ENCODE measurements around the gene DPYD. TPM values are rescaled to one million over a fixed set of nuclear protein-coding genes. Genes with fewer than 3 reads are reported as not detected.

DPYD gene
- polyA plus RNA-seq, 1 of the 3 experiments (the other 2 are of a cell fraction): 23.0 TPM

- H3K27ac ChIP-seq (ENCODE audit: low read depth in 2 of 2, low read length in 1 of 2): no peak overlapping the region
- no peaks in the 10 kb centered on the region for H3K27me3 ChIP-seq (ENCODE audit: insufficient read depth)
- no peaks in the 10 kb centered on the region for H3K9me2 ChIP-seq
- no peaks in the 10 kb centered on the region for H3K9me3 ChIP-seq
- H3K4me2 ChIP-seq: no peak overlapping the region
- DNase-seq: no peak
- no peaks in the 10 kb centered on the region for H3K79me2 ChIP-seq (ENCODE audit: insufficient read depth)
- H3F3A ChIP-seq (replicated peaks; ENCODE audit: insufficient read depth): peaks cover 6% of the 10 kb centered on the region
- H3K4me3 ChIP-seq (ENCODE audit: low read depth in 2 of 2, low read length in 1 of 2): no peak overlapping the region
- H3K36me3 ChIP-seq (replicated peaks in 1 of 2; ENCODE audit: control insufficient read depth in 1 of 2, insufficient read depth in 2 of 2, low read length in 1 of 2): peaks cover 0 to 5% of the 10 kb centered on the region in 2 experiments
- no peaks in the 10 kb centered on the region for H4K20me1 ChIP-seq (ENCODE audit: insufficient read depth)
- no peak overlapping the region for H3K9ac ChIP-seq
- no peak overlapping the region for H2AFZ ChIP-seq (ENCODE audit: low read depth)
- ChIA-PET CTCF (no interaction called here), POLR2A (no interaction called here)
- no peak for TF ChIP-seq TCF12 (IDR thresholded peaks at IDR 0.05)
- no peak for TF ChIP-seq RAD21 (IDR thresholded peaks at IDR 0.05; ENCODE audit: low read length)
- TF ChIP-seq MEF2A (IDR thresholded peaks at IDR 0.05; ENCODE audit: borderline replicate concordance, low read depth): no peak
- TF ChIP-seq TEAD4 (IDR thresholded peaks at IDR 0.05; ENCODE audit: borderline replicate concordance, insufficient read depth): no peak
- TF ChIP-seq REST (IDR thresholded peaks at IDR 0.05; ENCODE audit: low read depth, low read length): no peak
- TF ChIP-seq ELF1 (IDR thresholded peaks at IDR 0.05): no peak
- no peak for TF ChIP-seq GABPA (IDR thresholded peaks at IDR 0.05; ENCODE audit: low read depth)
- no peak for TF ChIP-seq IRF3 (IDR thresholded peaks at IDR 0.05; ENCODE audit: low read depth, low read length)
- TF ChIP-seq NRF1 (IDR thresholded peaks at IDR 0.05; ENCODE audit: low read depth, low read length): no peak
- TF ChIP-seq TAF1 (IDR thresholded peaks at IDR 0.05; ENCODE audit: borderline replicate concordance, low read depth, low read length): no peak
- TF ChIP-seq EZH2phosphoT487 (IDR thresholded peaks at IDR 0.05; ENCODE audit: borderline replicate concordance, low read depth): no peak
- no peaks in the 10 kb centered on the region for H3K4me1 ChIP-seq (ENCODE audit: control insufficient read depth in 1 of 2, insufficient read depth in 2 of 2, low read depth in 1 of 2, low read length in 1 of 2)
Observed at GRCh38 chr1:97499667-97500066, 421.2 kb downstream of the DPYD start.

- ChIA-PET CTCF (interaction anchor here (1.0 kb wide), 1 partner anchor 18 kb away, joined by 3 read pairs; no protein-coding TSS in a partner anchor), POLR2A (no interaction called here)
- Histone ChIP-seq H3K4me3 (ENCODE audit: low read depth in 2 of 2, low read length in 1 of 2) (no peak overlapping the region), H3K36me3 (replicated peaks in 1 of 2; ENCODE audit: control insufficient read depth in 1 of 2, insufficient read depth in 2 of 2, low read length in 1 of 2) (peaks cover 0 to 29% of the 10 kb centered on the region in 2 experiments), H3K79me2 (ENCODE audit: insufficient read depth) (peaks cover 4% of the 10 kb centered on the region; the same call in 1 of the 2 replicates), H3K4me2 (no peak overlapping the region), H3K27ac (ENCODE audit: low read depth in 2 of 2, low read length in 1 of 2) (no peak overlapping the region), H2AFZ (ENCODE audit: low read depth) (no peak overlapping the region), H3K4me1 (ENCODE audit: control insufficient read depth in 1 of 2, insufficient read depth in 2 of 2, low read depth in 1 of 2, low read length in 1 of 2) (no peaks in the 10 kb centered on the region), H3K9ac (no peak overlapping the region), H3F3A (replicated peaks; ENCODE audit: insufficient read depth) (no peaks in the 10 kb centered on the region), H3K27me3 (ENCODE audit: insufficient read depth) (no peaks in the 10 kb centered on the region), H3K9me3 (no peaks in the 10 kb centered on the region), H4K20me1 (ENCODE audit: insufficient read depth) (no peaks in the 10 kb centered on the region), H3K9me2 (no peaks in the 10 kb centered on the region)
- no peak for TF ChIP-seq YY1 (IDR thresholded peaks at IDR 0.05; ENCODE audit: low read depth)
- no peak for TF ChIP-seq CTCF (IDR thresholded peaks at IDR 0.05)
- no peak for TF ChIP-seq MEF2A (IDR thresholded peaks at IDR 0.05; ENCODE audit: borderline replicate concordance, low read depth)
- no peak for TF ChIP-seq TCF12 (IDR thresholded peaks at IDR 0.05)
- TF ChIP-seq FOSL2 (IDR thresholded peaks at IDR 0.05; ENCODE audit: borderline replicate concordance, low read depth): no peak
- TF ChIP-seq RXRA (IDR thresholded peaks at IDR 0.05; ENCODE audit: borderline replicate concordance, low read depth): no peak
- WGBS (ENCODE audit: low lambda C conversion rate): 80% methylated on average over 2 of the region's 2 CpGs
- no peak for DNase-seq
Observed at GRCh38 chr1:97489834-97490233, 431.0 kb downstream of the DPYD start.
